Body of pancreas (tissue), 4 donors: ENCODE measurements around the gene PCSK6. TPM values are rescaled to one million over a fixed set of nuclear protein-coding genes. Genes with fewer than 3 reads are reported as not detected.
A peak's percentile ranks its signal among the peaks of the same experiment; 100 is the strongest.

Source experiments
- ATAC-seq: fragments of 150-250 bp; one replicate; pipeline ENCODE4 v1.9.1; 2016
- DNase-seq, 4 donors: peaks; one replicate each; pipeline ENCODE4 v3.0.0-alpha.2; 2019
- H3K27ac ChIP-seq, 4 donors: fragments of 200-600 bp; sonication (generic); 1 replicate in 3 of 4; 2 replicates in 1 of 4; pipeline versions ENCODE4 v1.5.1 to v1.6.1; 2016 to 2019; ENCODE audit warnings: mild to moderate bottlenecking in 1 of 4, mixed read lengths in 1 of 4, moderate library complexity in 1 of 4
- H3K27me3 ChIP-seq, 2 donors: fragments of 200-600 bp; sonication (generic); one replicate each; pipeline ENCODE4 v1.6.0; 2016; ENCODE audit warnings: mild to moderate bottlenecking in 1 of 2
- H3K36me3 ChIP-seq, 2 donors: fragments of 200-600 bp; sonication (generic); replicated peaks in 1 of 2; 2 replicates each; pipeline ENCODE4 v1.5.1; 2016; ENCODE audit warnings: low read depth in 2 of 2; ENCODE audit not compliant: insufficient read depth in 1 of 2
- H3K4me1 ChIP-seq: fragments of 200-600 bp; sonication (generic); one replicate; pipeline ENCODE4 v1.6.0; 2016
- H3K4me3 ChIP-seq, 2 donors: fragments of 200-600 bp; sonication (generic); 1 replicate in 1 of 2; 2 replicates in 1 of 2; pipeline ENCODE4 v1.5.1; 2016 to 2019
- H3K9me3 ChIP-seq, 3 donors: fragments of 200-600 bp; sonication (generic); 1 replicate in 2 of 3; 2 replicates in 1 of 3; pipeline ENCODE4 v1.5.1; 2016
- CTCF ChIP-seq, 7 experiments: fragments of 450-650 bp in 4 of 7; fragments of 200-600 bp in 3 of 7; sonication (generic) in 3 of 7; IDR thresholded peaks; one replicate each; pipeline ENCODE4 v1.5.1; 2016 to 2019; ENCODE audit warnings: antibody characterized with exemption in 7 of 7
- POLR2A ChIP-seq, 3 donors: fragments of 450-650 bp; IDR thresholded peaks; one replicate each; pipeline ENCODE4 v1.6.1; 2016; ENCODE audit warnings: antibody characterized with exemption in 3 of 3, mild to moderate bottlenecking in 2 of 3
- WGBS, 2 donors: methylation state at CpG; one replicate each; pipeline ENCODE4 v1.1.5; 2017; 5-methylcytosine and 5-hydroxymethylcytosine counted together
- intact Hi-C: fragments of 100-400 bp; cut with DNase I; formaldehyde crosslinking; loops from one replicate; pipeline ENCODE4 v1.15.1; 2023
- total RNA-seq, 2 donors: library from RNA; depleted of rRNA; stranded (reverse); fragments of >200 nt; gene quantifications; one replicate each; pipeline ENCODE4 v1.1.0, GENCODE V29; 2016

Gene PCSK6
- total RNA-seq, 2 donors from 2014 or later: 8.9 to 10.1 TPM

DNA sequence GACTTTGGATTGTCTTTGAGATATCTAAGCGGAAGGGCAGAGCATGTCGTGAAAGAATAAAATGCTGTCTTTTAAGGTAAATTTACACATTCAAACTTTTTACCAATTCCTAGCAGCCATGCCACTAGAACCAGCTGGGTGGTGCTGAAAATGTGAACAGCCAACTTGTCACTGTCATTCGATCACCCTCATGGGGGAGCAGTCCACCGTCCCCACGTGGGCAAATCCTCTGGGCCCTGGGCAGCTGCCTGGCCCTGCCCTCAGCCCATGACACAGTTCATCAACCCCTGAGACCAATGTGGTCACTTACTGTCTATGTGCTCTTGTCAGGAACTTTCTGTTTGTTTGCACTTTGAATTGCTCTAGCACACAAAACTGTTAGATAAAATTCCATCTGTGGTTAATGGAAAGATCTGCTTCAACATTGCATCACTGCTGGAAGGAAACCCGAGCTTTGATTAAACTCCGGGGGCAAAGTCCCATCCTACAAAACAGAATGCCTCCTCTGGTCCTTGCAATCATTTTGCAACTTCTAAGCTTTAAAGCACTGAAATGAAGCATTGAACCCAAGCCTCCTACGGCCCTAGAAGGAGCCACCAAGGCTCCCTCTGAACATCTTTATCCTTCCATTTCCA, 50.1 kb downstream of the PCSK6 start:
- peak overlapping the region in 3 of 4 donors; percentile 3 to 71 (median 13) for H3K27ac ChIP-seq
- DNase-seq (peak in 2 of 4 donors; percentile 34 to 59), ATAC-seq (peak; percentile 76)
- intact Hi-C loops: no loop called here
- peaks cover 19% of the 10 kb centered on the region for H3K4me1 ChIP-seq
- no peaks in the 10 kb centered on the region for H3K36me3 ChIP-seq
- H3K9me3 ChIP-seq: no peaks in the 10 kb centered on the region
- no peaks in the 10 kb centered on the region for H3K27me3 ChIP-seq
- H3K4me3 ChIP-seq: no peak overlapping the region
- WGBS, 2 donors: 41 to 43% methylated on average over 8 of the region's 8 CpGs
- no peak for TF ChIP-seq CTCF (IDR thresholded peaks at IDR 0.05)
- no peak for TF ChIP-seq POLR2A (IDR thresholded peaks at IDR 0.05)

GRCh38 chr15:101438482-101439284, 50.8 kb downstream of the PCSK6 start:
- DNase-seq (no peak), ATAC-seq (no peak)
- H3K27me3 ChIP-seq: no peaks in the 10 kb centered on the region
- H3K9me3 ChIP-seq: no peaks in the 10 kb centered on the region
- peaks cover 19% of the 10 kb centered on the region for H3K4me1 ChIP-seq
- intact Hi-C loops: no loop called here
- H3K4me3 ChIP-seq: no peak overlapping the region
- 81 to 90% methylated on average over 21 of the region's 21 CpGs for WGBS, 2 donors
- no peaks in the 10 kb centered on the region for H3K36me3 ChIP-seq
- TF ChIP-seq POLR2A (IDR thresholded peaks at IDR 0.05) (no peak), CTCF (IDR thresholded peaks at IDR 0.05) (no peak)
- H3K27ac ChIP-seq: peak overlapping the region in 2 of 4 donors; percentile 3 to 71

- no peak overlapping the region for H3K27ac ChIP-seq
- TF ChIP-seq CTCF (IDR thresholded peaks at IDR 0.05) (no peak), POLR2A (IDR thresholded peaks at IDR 0.05) (no peak)
- DNase-seq (no peak), ATAC-seq (no peak)
- no peaks in the 10 kb centered on the region for H3K36me3 ChIP-seq
- intact Hi-C loops: no loop called here
- H3K4me1 ChIP-seq: peaks cover 19% of the 10 kb centered on the region
- no peaks in the 10 kb centered on the region for H3K27me3 ChIP-seq
- WGBS, 2 donors: 86 to 88% methylated on average over 19 of the region's 19 CpGs
- H3K9me3 ChIP-seq: no peaks in the 10 kb centered on the region
- H3K4me3 ChIP-seq: no peak overlapping the region
Observed at GRCh38 chr15:101437618-101438481, 51.7 kb downstream of the PCSK6 start.

GRCh38 chr15:101437209-101437608, 52.3 kb downstream of the PCSK6 start:
- TF ChIP-seq POLR2A (IDR thresholded peaks at IDR 0.05) (no peak), CTCF (IDR thresholded peaks at IDR 0.05) (no peak)
- intact Hi-C loops: no loop called here
- Histone ChIP-seq H3K36me3 (no peaks in the 10 kb centered on the region), H3K4me1 (peaks cover 19% of the 10 kb centered on the region), H3K4me3 (no peak overlapping the region), H3K9me3 (no peaks in the 10 kb centered on the region), H3K27me3 (no peaks in the 10 kb centered on the region), H3K27ac (no peak overlapping the region)
- DNase-seq (no peak), ATAC-seq (no peak)
- 93 to 94% methylated on average over 7 to 12 of the region's 12 CpGs for WGBS, 2 donors
